K562 (cell line): ENCODE results near the gene ZBTB20. TPM values are rescaled to one million over a fixed set of nuclear protein-coding genes. Genes with fewer than 3 reads are reported as not detected.

Experiments
- ATAC-seq: fragments of 200-7000 bp; cut with Tn5 transposase; 3 replicates; pipeline ENCODE4 v1.9.1; 2020; ENCODE audit warnings: moderate library complexity
- BruUV-seq: library from RNA; stranded (reverse); fragments of 400-500 nt; replicated peaks from 2 replicates; lab custom pipeline; 2021; lab: Mats Ljungman, UMichigan
- CTCF ChIA-PET: fragments of 300-600 bp; formaldehyde crosslinking; extraction: SDS; loops from one replicate; lab custom pipeline; 2021; ENCODE audit warnings: low intra/inter-chr PET ratio; lab: Yijun Ruan, JAX
- POLR2A ChIA-PET: fragments of 300-600, 350-650 bp; sonication (Branson Sonifier 250); formaldehyde crosslinking; extraction: SDS; loops from one replicate; lab custom pipeline; 2021; ENCODE audit warnings: antibody characterized with exemption, inconsistent platforms; lab: Yijun Ruan, JAX
- DNase-seq, 4 experiments: peaks; one replicate each; pipeline versions ENCODE4 v3.0.0 to v3.0.0-alpha.2; 2011 to 2018; ENCODE audit warnings: low spot score in 3 of 4, mixed read lengths in 3 of 4; ENCODE audit errors: extremely low read depth in 1 of 4
- FAIRE-seq: peaks from 2 replicates; lab custom pipeline; 2011; peaks lifted over from hg19 to GRCh38; lab: Jason Lieb, UNC
- H2AFZ ChIP-seq: 2 replicates; pipeline ENCODE4 v1.6.0; 2011; ENCODE audit warnings: low read depth, low read length, control low read depth, inconsistent platforms
- H3K27ac ChIP-seq: fragments of 200-600 bp; 3 replicates; pipeline ENCODE4 v1.8.0; 2011; ENCODE audit warnings: low read depth, mild to moderate bottlenecking, control low read depth, inconsistent platforms, low read length, moderate library complexity, mixed read lengths; ENCODE audit errors: extremely low read depth
- H3K27me3 ChIP-seq, 2 experiments: fragments of 300-600 bp in 1 of 2; 2 replicates in 1 of 2; 3 replicates in 1 of 2; pipeline versions ENCODE4 v1.6.0 to v1.8.0; 2011; ENCODE audit warnings: inconsistent platforms in 2 of 2, low read length in 2 of 2, mild to moderate bottlenecking in 1 of 2, mixed read lengths in 1 of 2, moderate library complexity in 1 of 2; ENCODE audit not compliant: control insufficient read depth in 2 of 2, insufficient read depth in 2 of 2
- H3K36me3 ChIP-seq: fragments of 300-600 bp; 3 replicates; pipeline ENCODE4 v1.8.0; 2011; ENCODE audit warnings: mild to moderate bottlenecking, low read length, inconsistent platforms; ENCODE audit not compliant: control insufficient read depth, insufficient read depth
- H3K4me1 ChIP-seq, 2 experiments: fragments of 200-600 bp in 1 of 2; replicated peaks in 1 of 2; 2 replicates in 1 of 2; 3 replicates in 1 of 2; pipeline versions ENCODE4 v1.5.1 to v1.8.0; 2011; ENCODE audit warnings: inconsistent platforms in 2 of 2, low read length in 2 of 2, mild to moderate bottlenecking in 1 of 2, mixed read lengths in 1 of 2, moderate library complexity in 1 of 2; ENCODE audit not compliant: control insufficient read depth in 2 of 2, insufficient read depth in 2 of 2
- H3K4me2 ChIP-seq: 2 replicates; pipeline ENCODE4 v1.6.1; 2011; ENCODE audit warnings: low read length, control low read depth, inconsistent platforms, mixed read lengths; ENCODE audit not compliant: insufficient read depth
- H3K4me3 ChIP-seq: fragments of 200-600 bp; sonication (generic), shearing (Covaris generic); 2 replicates; pipeline ENCODE4 v1.5.1; 2016; ENCODE audit warnings: control low read depth, inconsistent platforms
- H3K79me2 ChIP-seq: fragments of 200-600 bp; 3 replicates; pipeline ENCODE4 v1.8.0; 2011; ENCODE audit warnings: low read length, inconsistent platforms; ENCODE audit not compliant: control insufficient read depth, insufficient read depth
- H3K9ac ChIP-seq, 2 experiments: 2 replicates each; pipeline versions ENCODE4 v1.6.0 to v1.6.1; 2011; ENCODE audit warnings: low read depth in 2 of 2, low read length in 2 of 2, control low read depth in 1 of 2, inconsistent platforms in 1 of 2, mild to moderate bottlenecking in 1 of 2, mixed read lengths in 1 of 2; ENCODE audit not compliant: insufficient read depth in 1 of 2
- H3K9me1 ChIP-seq: one replicate; pipeline ENCODE4 v1.6.0; 2011; ENCODE audit warnings: inconsistent platforms, mild to moderate bottlenecking, low read length, moderate library complexity; ENCODE audit not compliant: control insufficient read depth, insufficient read depth
- H3K9me3 ChIP-seq: replicated peaks from 2 replicates; pipeline ENCODE4 v1.5.1; 2011; ENCODE audit warnings: low read depth, low read length, inconsistent platforms; ENCODE audit not compliant: control insufficient read depth, insufficient read depth
- H4K20me1 ChIP-seq: replicated peaks from 2 replicates; pipeline ENCODE4 v1.6.1; 2011; ENCODE audit warnings: low read length, inconsistent platforms, mixed read lengths; ENCODE audit not compliant: control insufficient read depth, insufficient read depth
- ARID1B ChIP-seq: fragments of 450-650 bp; IDR thresholded peaks from 2 replicates; pipeline ENCODE4 v1.6.1; 2016; ENCODE audit warnings: antibody characterized with exemption, mild to moderate bottlenecking, inconsistent platforms
- FOSL1 ChIP-seq: fragments of 200-800 bp; sonication (Bioruptor generic); conservative IDR thresholded peaks from 2 replicates; pipeline ENCODE4 v1.6.1; 2016; ENCODE audit warnings: missing genetic modification characterization, missing compliant biosample characterization
- KAT8 ChIP-seq: fragments of 450-650 bp; IDR thresholded peaks from 2 replicates; pipeline ENCODE4 v1.6.1; 2016; ENCODE audit warnings: low read depth, mild to moderate bottlenecking
- MAFK ChIP-seq: IDR thresholded peaks from 2 replicates; pipeline ENCODE4 v1.6.1; 2011; ENCODE audit warnings: low read length, improper control_type of control experiment
- NFE2L1 ChIP-seq: fragments of 450-650 bp; IDR thresholded peaks from 2 replicates; pipeline ENCODE4 v1.6.1; 2016; ENCODE audit warnings: missing genetic modification characterization, low read depth, mild to moderate bottlenecking, missing compliant biosample characterization, moderate library complexity, borderline replicate concordance
- RFX7 ChIP-seq: fragments of 250-450 bp; sonication (Bioruptor Pico); IDR thresholded peaks from 2 replicates; pipeline ENCODE4 v1.5.1; 2021; ENCODE audit warnings: mild to moderate bottlenecking
- SETDB1 ChIP-seq: IDR thresholded peaks from one replicate; pipeline ENCODE4 v1.6.1; 2012; ENCODE audit warnings: low read length, control low read depth, inconsistent platforms
- SMARCA5 ChIP-seq: fragments of 450-650 bp; IDR thresholded peaks from 2 replicates; pipeline ENCODE4 v1.6.1; 2016
- YY1 ChIP-seq, 3 experiments: IDR thresholded peaks; 2 replicates each; pipeline ENCODE4 v1.6.1; 2011; ENCODE audit warnings: low read length in 2 of 3, mild to moderate bottlenecking in 2 of 3, moderate library complexity in 2 of 3, borderline replicate concordance in 1 of 3, control low read depth in 1 of 3, low read depth in 1 of 3; ENCODE audit not compliant: insufficient read depth in 3 of 3, insufficient replicate concordance in 2 of 3, control insufficient read depth in 1 of 3, insufficient read length in 1 of 3; ENCODE audit errors: extremely low read depth in 1 of 3
- ZNF561 ChIP-seq: fragments of 450-650 bp; formaldehyde crosslinking; conservative IDR thresholded peaks from 2 replicates; pipeline ENCODE4 v1.4.0; 2020; ENCODE audit warnings: mild to moderate bottlenecking, moderate library complexity
- WGBS: fragments of 100-300 bp; shearing (Covaris generic); methylation state at CpG from one replicate; pipeline ENCODE4 v1.1.6; 2016; ENCODE audit warnings: low coverage, mixed read lengths; ENCODE audit not compliant: insufficient coverage; ENCODE audit errors: missing lambda C conversion rate; 5-methylcytosine and 5-hydroxymethylcytosine counted together
- in situ Hi-C: fragments of 300-500 bp; cut with MboI; formaldehyde crosslinking; loops from 4 replicates; pipeline ENCODE4 v1.15.0; 2018; ENCODE audit warnings: inconsistent platforms, mixed read lengths
- intact Hi-C: fragments of 100-400 bp; cut with micrococcal nuclease; formaldehyde crosslinking; loops from 2 replicates; pipeline ENCODE4 v1.14.2; 2022
- polyA plus RNA-seq, 8 experiments: library from polyadenylated mRNA; depleted of rRNA in 4 of 8; stranded (reverse) in 5 of 8; unstranded in 3 of 8; fragments of >200 nt; fragmentation: Nextera tagmentation in 2 of 8; fragmentation: Illumina TruSeq in 1 of 8; extraction: Ambion mirVana in 2 of 8; extraction: Trizol in 1 of 8; gene quantifications; 2 replicates each; pipeline versions ENCODE4 v1.2.1 to v1.2.3, GENCODE V29; 2011 to 2014; ENCODE audit warnings: inconsistent platforms in 1 of 8, missing spikeins in 1 of 8
- total RNA-seq, 7 experiments: library from RNA; depleted of rRNA in 6 of 7; stranded (reverse); fragments of >200 nt in 6 of 7; fragmentation: Illumina TruSeq in 2 of 7; extraction: Trizol in 2 of 7; gene quantifications; 2 replicates each; pipeline versions ENCODE4 v1.2.1 to v1.2.3, GENCODE V29; 2011 to 2021; ENCODE audit warnings: low replicate concordance in 1 of 7

Gene ZBTB20
- total and polyA plus RNA-seq, 9 of the 15 experiments (the other 6 are each of a cell fraction or from before 2014, with no cell fraction given) = 0.17 to 1.7 (median 0.45) TPM

- BruUV-seq = no TSS peak
- Histone ChIP-seq H3K27ac (no peak overlapping the region), H3K4me3 (no peak overlapping the region), H3K27me3 (no peaks in the 10 kb centered on the region), H4K20me1 (no peaks in the 10 kb centered on the region), H3K79me2 (no peaks in the 10 kb centered on the region), H3K9me3 (no peaks in the 10 kb centered on the region), H3K36me3 (no peaks in the 10 kb centered on the region), H3K9me1 (no peaks in the 10 kb centered on the region), H2AFZ (no peak overlapping the region), H3K4me1 (no peaks in the 10 kb centered on the region), H3K9ac (no peak overlapping the region), H3K4me2 (no peak overlapping the region)
- in situ Hi-C loops = no loop called here
- intact Hi-C loops = no loop called here
- TF ChIP-seq FOSL1 (tag) (no peak), NFE2L1 (tag) (no peak), ZNF561 (no peak), RFX7 (CRISPR knock-in tag) (no peak), MAFK (no peak), SETDB1 (no peak), KAT8 (no peak), ARID1B (no peak), SMARCA5 (no peak), YY1 (IDR thresholded peaks at IDR 0.05; ENCODE audit: borderline replicate concordance in 1 of 3, control insufficient read depth in 1 of 3, extremely low read depth in 1 of 3, insufficient read depth in 3 of 3, insufficient read length in 1 of 3, insufficient replicate concordance in 2 of 3, low read depth in 1 of 3, low read length in 2 of 3) (no peak)
- no peak for ATAC-seq
- ChIA-PET POLR2A (interaction anchor here (0.9 kb wide), 1 partner anchor 8 kb away, joined by 3 read pairs; no protein-coding TSS in a partner anchor), CTCF (no interaction called here)
- WGBS = 0% methylated on average over 8 of the region's 8 CpGs
- no peak for FAIRE-seq
- no peak for DNase-seq
Measured at GRCh38 chr3:114307222-114307830, 839.8 kb downstream of the ZBTB20 start.
